HepG2 (cell line): Measurements from ENCODE around the gene PPP1R15A.
"Not testable (repeated sequence)": the region's sequence is repeated elsewhere in the genome, so short reads cannot be mapped to it uniquely, and the experiment has no call there.

ENCODE experiments used
- KLF16 ChIP-seq, 2 experiments: sonication (generic) in 1 of 2; formaldehyde crosslinking in 1 of 2; IDR thresholded peaks; 2 replicates each; pipeline versions ENCODE4 v1.6.1 to v1.8.0; 2016 to 2023; ENCODE audit warnings: missing genetic modification reagents in 2 of 2, missing compliant biosample characterization in 1 of 2
- RAD21 ChIP-seq: fragments of 450-650 bp; formaldehyde crosslinking; IDR thresholded peaks from 2 replicates; pipeline ENCODE4 v1.5.0; 2020; ENCODE audit warnings: mild to moderate bottlenecking
- TF ChIP-seq, protein P1 (sequence below): sonication (generic); formaldehyde crosslinking; IDR thresholded peaks from 2 replicates; pipeline ENCODE4 v1.5.0; 2020; ENCODE audit warnings: mild to moderate bottlenecking, missing genetic modification reagents, moderate library complexity

- TF ChIP-seq KLF16 (CRISPR knock-in tag; IDR thresholded peaks at IDR 0.05); RAD21 (CRISPR knock-in tag): not testable (repeated sequence)
- TF ChIP-seq, protein P1, sequence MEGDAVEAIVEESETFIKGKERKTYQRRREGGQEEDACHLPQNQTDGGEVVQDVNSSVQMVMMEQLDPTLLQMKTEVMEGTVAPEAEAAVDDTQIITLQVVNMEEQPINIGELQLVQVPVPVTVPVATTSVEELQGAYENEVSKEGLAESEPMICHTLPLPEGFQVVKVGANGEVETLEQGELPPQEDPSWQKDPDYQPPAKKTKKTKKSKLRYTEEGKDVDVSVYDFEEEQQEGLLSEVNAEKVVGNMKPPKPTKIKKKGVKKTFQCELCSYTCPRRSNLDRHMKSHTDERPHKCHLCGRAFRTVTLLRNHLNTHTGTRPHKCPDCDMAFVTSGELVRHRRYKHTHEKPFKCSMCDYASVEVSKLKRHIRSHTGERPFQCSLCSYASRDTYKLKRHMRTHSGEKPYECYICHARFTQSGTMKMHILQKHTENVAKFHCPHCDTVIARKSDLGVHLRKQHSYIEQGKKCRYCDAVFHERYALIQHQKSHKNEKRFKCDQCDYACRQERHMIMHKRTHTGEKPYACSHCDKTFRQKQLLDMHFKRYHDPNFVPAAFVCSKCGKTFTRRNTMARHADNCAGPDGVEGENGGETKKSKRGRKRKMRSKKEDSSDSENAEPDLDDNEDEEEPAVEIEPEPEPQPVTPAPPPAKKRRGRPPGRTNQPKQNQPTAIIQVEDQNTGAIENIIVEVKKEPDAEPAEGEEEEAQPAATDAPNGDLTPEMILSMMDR, result not testable (repeated sequence)
Measured at GRCh38 chr19:48876043-48876981, 4.1 kb downstream of the PPP1R15A start.
